HepG2 (cell line): ENCODE results near the gene ETV2. TPM values are rescaled to one million over a fixed set of nuclear protein-coding genes. Genes with fewer than 3 reads are reported as not detected.

Experiments used
- AGO2 ChIP-seq: fragments of 200-400 bp; formaldehyde crosslinking; optimal IDR thresholded peaks from 2 replicates; pipeline ENCODE3; 2017; ENCODE audit warnings: mild to moderate bottlenecking, low read depth, low read length, moderate library complexity
- ATM ChIP-seq: fragments of 450-650 bp; IDR thresholded peaks from 2 replicates; pipeline ENCODE4 v1.7.1; 2017; ENCODE audit warnings: mild to moderate bottlenecking, borderline replicate concordance
- CREB3 ChIP-seq: sonication (generic); formaldehyde crosslinking; IDR thresholded peaks from 2 replicates; pipeline ENCODE4 v1.5.0; 2020; ENCODE audit warnings: missing genetic modification reagents
- EEA1 ChIP-seq: sonication (generic); formaldehyde crosslinking; IDR thresholded peaks from 2 replicates; pipeline ENCODE4 v1.5.1; 2020; ENCODE audit warnings: mild to moderate bottlenecking, missing genetic modification reagents, borderline replicate concordance
- ELF3 ChIP-seq: IDR thresholded peaks from 2 replicates; pipeline ENCODE4 v1.6.1; 2016; ENCODE audit warnings: missing genetic modification reagents, missing compliant biosample characterization
- ETS1 ChIP-seq: sonication (generic); formaldehyde crosslinking; IDR thresholded peaks from 2 replicates; pipeline ENCODE4 v1.4.0; 2020; ENCODE audit warnings: missing genetic modification reagents
- FOXC1 ChIP-seq: sonication (generic); formaldehyde crosslinking; IDR thresholded peaks from 2 replicates; pipeline ENCODE4 v1.8.0; 2022; ENCODE audit warnings: mild to moderate bottlenecking, missing genetic modification reagents, borderline replicate concordance
- HOXA5 ChIP-seq: sonication (generic); formaldehyde crosslinking; IDR thresholded peaks from 2 replicates; pipeline ENCODE4 v1.4.0; 2020; ENCODE audit warnings: missing genetic modification reagents
- IRF2 ChIP-seq: IDR thresholded peaks from 2 replicates; pipeline ENCODE4 v1.6.1; 2018; ENCODE audit warnings: missing genetic modification reagents, missing compliant biosample characterization
- MBD4 ChIP-seq: IDR thresholded peaks from 2 replicates; pipeline ENCODE4 v1.6.1; 2012; ENCODE audit warnings: low read length, inconsistent platforms, borderline replicate concordance
- MEF2D ChIP-seq: sonication (generic); formaldehyde crosslinking; IDR thresholded peaks from 2 replicates; pipeline ENCODE4 v1.5.1; 2020; ENCODE audit warnings: mild to moderate bottlenecking, missing genetic modification reagents
- PHF21A ChIP-seq: sonication (generic); formaldehyde crosslinking; IDR thresholded peaks from 2 replicates; pipeline ENCODE4 v1.5.0; 2020; ENCODE audit warnings: mild to moderate bottlenecking, missing genetic modification reagents
- RARG ChIP-seq: sonication (generic); formaldehyde crosslinking; IDR thresholded peaks from 2 replicates; pipeline ENCODE4 v1.4.0; 2020; ENCODE audit warnings: low read depth, mild to moderate bottlenecking, missing genetic modification reagents
- SPEN ChIP-seq: sonication (generic); formaldehyde crosslinking; IDR thresholded peaks from 2 replicates; pipeline ENCODE4 v1.5.1; 2020; ENCODE audit warnings: low read depth, mild to moderate bottlenecking, missing genetic modification reagents
- TAF1 ChIP-seq: sonication (generic); formaldehyde crosslinking; IDR thresholded peaks from 2 replicates; pipeline ENCODE4 v1.4.0; 2020; ENCODE audit warnings: missing genetic modification reagents
- TGIF2 ChIP-seq: IDR thresholded peaks from 2 replicates; pipeline ENCODE4 v1.6.1; 2016; ENCODE audit warnings: control low read depth, missing compliant biosample characterization
- XRCC5 ChIP-seq: fragments of 200-400 bp; formaldehyde crosslinking; optimal IDR thresholded peaks from 2 replicates; pipeline ENCODE3; 2017; ENCODE audit warnings: mild to moderate bottlenecking, low read length
- YEATS4 ChIP-seq: sonication (generic); formaldehyde crosslinking; IDR thresholded peaks from 2 replicates; pipeline ENCODE4 v1.4.0; 2020; ENCODE audit warnings: missing genetic modification reagents, borderline replicate concordance
- ZNF264 ChIP-seq: sonication (generic); formaldehyde crosslinking; IDR thresholded peaks from 2 replicates; pipeline ENCODE4 v1.4.0; 2020; ENCODE audit warnings: missing genetic modification reagents
- ZNF350 ChIP-seq: sonication (generic); formaldehyde crosslinking; IDR thresholded peaks from 2 replicates; pipeline ENCODE4 v1.4.0; 2020; ENCODE audit warnings: mild to moderate bottlenecking, low read depth, missing genetic modification reagents, borderline replicate concordance
- ZNF513 ChIP-seq: sonication (generic); formaldehyde crosslinking; conservative IDR thresholded peaks from 2 replicates; pipeline ENCODE4 v1.5.0; 2020; ENCODE audit warnings: missing genetic modification reagents
- ZNF550 ChIP-seq: sonication (generic); formaldehyde crosslinking; IDR thresholded peaks from 2 replicates; pipeline ENCODE4 v1.4.0; 2020; ENCODE audit warnings: mild to moderate bottlenecking, missing genetic modification reagents, borderline replicate concordance
- ZNF580 ChIP-seq: IDR thresholded peaks from 2 replicates; pipeline ENCODE4 v1.6.1; 2016; ENCODE audit warnings: low read depth, borderline replicate concordance
- ZNF614 ChIP-seq: IDR thresholded peaks from 2 replicates; pipeline ENCODE4 v1.6.1; 2018; ENCODE audit warnings: missing biosample characterization, missing genetic modification reagents, inconsistent platforms, borderline replicate concordance
- ZNF652 ChIP-seq: IDR thresholded peaks from 2 replicates; pipeline ENCODE4 v1.6.1; 2016; ENCODE audit warnings: low read depth, borderline replicate concordance
- ZNF792 ChIP-seq: IDR thresholded peaks from 2 replicates; pipeline ENCODE4 v1.6.1; 2016
- ZSCAN25 ChIP-seq: sonication (generic); formaldehyde crosslinking; IDR thresholded peaks from 2 replicates; pipeline ENCODE4 v1.8.0; 2022; ENCODE audit warnings: mild to moderate bottlenecking, missing genetic modification reagents
- polyA plus RNA-seq, 8 experiments: library from polyadenylated mRNA; depleted of rRNA in 3 of 8; stranded (reverse) in 7 of 8; unstranded in 1 of 8; fragments of >200 nt; fragmentation: Illumina TruSeq in 4 of 8; extraction: Trizol in 4 of 8; gene quantifications; 2 replicates each; pipeline versions ENCODE4 v1.2.1 to v1.2.3, GENCODE V29; 2011 to 2016; ENCODE audit warnings: low read depth in 4 of 8, missing spikeins in 1 of 8, mixed read lengths in 1 of 8; ENCODE audit not compliant: insufficient read depth in 1 of 8
- total RNA-seq, 5 experiments: library from RNA; depleted of rRNA; stranded (reverse); fragments of >200 nt; fragmentation: Illumina TruSeq; extraction: Trizol; gene quantifications; 2 replicates each; pipeline ENCODE4 v1.2.3, GENCODE V29; 2016; ENCODE audit warnings: low read depth in 1 of 5

ETV2 gene
- total and polyA plus RNA-seq, 2 of the 13 experiments (the other 11 are each of a cell fraction or from before 2014, with no cell fraction given): 0.07 to 0.20 TPM

GRCh38 chr19:35648017-35648961 is 6.7 kb downstream of the ETV2 start, which contains the start of gene COX6B1 (continued):
- TF ChIP-seq ELF3 (CRISPR knock-in tag) (peak; percentile 94), TGIF2 (CRISPR knock-in tag) (peak; percentile 9; the same call in 1 of the 2 replicates), TAF1 (CRISPR knock-in tag) (peak; percentile 81), SPEN (CRISPR knock-in tag) (peak; percentile 55; the same call in 1 of the 2 replicates), FOXC1 (CRISPR knock-in tag) (0 out of 2 replicates have a peak, but pooled peaks have one; percentile 48), ZNF350 (CRISPR knock-in tag) (peak; percentile 68; the same call in 1 of the 2 replicates), EEA1 (CRISPR knock-in tag) (no peak), AGO2 (peak; percentile 20), ZNF580 (no peak), IRF2 (CRISPR knock-in tag) (0 out of 2 replicates have a peak, but pooled peaks have one; percentile 20), ZNF614 (0 out of 2 replicates have a peak, but pooled peaks have one; percentile 19), RARG (CRISPR knock-in tag) (no peak), ZNF513 (no peak), XRCC5 (peak; percentile 70), ETS1 (no peak), MEF2D (CRISPR knock-in tag) (0 out of 2 replicates have a peak, but pooled peaks have one; percentile 43), ZNF792 (CRISPR knock-in tag) (no peak), ZNF550 (CRISPR knock-in tag) (no peak), ATM (no peak), CREB3 (no peak), ZNF652 (no peak), HOXA5 (no peak), PHF21A (0 out of 2 replicates have a peak, but pooled peaks have one; percentile 30), YEATS4 (peak; percentile 29; the same call in 1 of the 2 replicates), ZSCAN25 (0 out of 2 replicates have a peak, but pooled peaks have one; percentile 48), ZNF264 (CRISPR knock-in tag) (peak; percentile 65), MBD4 (no peak)
